Hippocampal formation (tissue), 2 donors: ENCODE results near the gene ADK.
"Not testable (repeated sequence)": the region's sequence is repeated elsewhere in the genome, so short reads cannot be mapped to it uniquely, and the experiment has no call there.

Source experiments
- DNase-seq, 2 donors: peaks; one replicate each; lab custom pipeline; 2025; lab: John Stamatoyannopoulos, UW

The ADK gene

GRCh38 chr10:74490551-74490950 is 339.5 kb downstream of the ADK start:
- no peak for DNase-seq

DNA sequence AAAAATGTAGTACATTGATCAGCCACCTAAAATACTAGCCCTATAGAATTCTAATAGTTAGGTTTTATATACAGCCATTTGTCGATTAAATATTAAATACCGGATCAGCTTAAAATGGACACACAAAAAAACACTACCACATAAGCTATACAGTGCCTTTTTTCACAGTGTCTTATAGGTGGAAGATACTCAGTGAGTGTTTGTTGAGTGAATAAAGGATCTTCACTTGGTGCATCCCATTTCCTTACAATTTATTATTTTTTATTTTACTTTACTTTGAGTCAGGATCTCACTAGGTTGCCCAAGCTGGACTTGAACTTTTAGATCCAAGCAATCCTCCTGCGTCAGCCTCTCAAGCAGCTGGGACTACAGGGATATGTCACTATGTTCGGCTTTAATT is 340.0 kb downstream of the ADK start:
- no peak for DNase-seq

DNA sequence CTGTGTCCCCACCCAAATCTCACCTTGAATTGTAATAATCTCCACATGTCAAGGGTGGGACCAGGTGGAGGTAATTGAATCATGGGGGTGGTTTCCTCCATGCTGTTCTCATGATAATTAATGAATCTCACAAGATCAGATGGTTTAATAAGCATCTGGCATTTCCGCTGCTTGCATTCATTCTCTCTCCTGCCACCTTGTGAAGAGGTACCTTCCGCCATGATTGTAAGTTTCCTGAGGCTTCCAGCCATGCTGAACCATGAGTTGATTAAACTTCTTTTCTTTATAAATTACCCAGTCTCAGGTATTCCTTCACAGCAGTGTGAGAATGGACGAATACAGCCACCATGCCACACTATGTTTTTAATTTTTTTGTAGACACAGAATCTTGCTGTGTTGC is 345.3 kb downstream of the ADK start:
- not testable (repeated sequence) for DNase-seq

GRCh38 chr10:74498664-74499063 is 347.6 kb downstream of the ADK start:
- DNase-seq = not testable (repeated sequence)

DNA sequence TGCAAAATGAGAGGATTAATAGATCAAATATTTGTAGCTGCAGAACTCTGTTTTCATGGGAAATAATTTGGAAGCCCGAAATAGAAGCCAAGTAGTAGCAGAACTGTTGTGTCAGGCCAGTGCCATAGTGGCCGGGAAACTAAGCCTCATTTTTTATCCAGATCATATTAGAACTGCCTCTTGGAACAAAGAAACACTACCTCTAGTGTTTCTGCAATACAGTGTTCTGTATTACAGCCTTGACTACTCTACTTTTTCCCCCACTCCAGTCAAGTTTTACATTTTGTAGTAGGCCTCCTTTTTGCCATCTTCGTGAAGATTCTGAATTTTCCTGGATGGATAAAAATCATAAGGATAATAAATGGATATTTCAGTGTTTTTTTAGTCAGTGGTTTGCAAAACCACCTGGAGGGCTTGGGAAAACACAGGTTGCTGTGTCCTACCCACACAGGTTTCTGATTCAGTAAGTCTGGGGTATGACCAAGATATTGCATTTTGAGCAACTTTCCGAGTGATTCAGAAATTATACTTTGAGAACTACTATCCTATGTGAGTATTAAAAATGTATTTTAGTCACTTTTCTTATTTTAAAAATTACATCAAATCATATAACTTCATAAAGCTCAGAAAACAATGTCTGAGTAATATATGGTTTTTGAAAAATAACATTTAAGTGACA is 349.1 kb downstream of the ADK start:
- DNase-seq = no peak

DNA sequence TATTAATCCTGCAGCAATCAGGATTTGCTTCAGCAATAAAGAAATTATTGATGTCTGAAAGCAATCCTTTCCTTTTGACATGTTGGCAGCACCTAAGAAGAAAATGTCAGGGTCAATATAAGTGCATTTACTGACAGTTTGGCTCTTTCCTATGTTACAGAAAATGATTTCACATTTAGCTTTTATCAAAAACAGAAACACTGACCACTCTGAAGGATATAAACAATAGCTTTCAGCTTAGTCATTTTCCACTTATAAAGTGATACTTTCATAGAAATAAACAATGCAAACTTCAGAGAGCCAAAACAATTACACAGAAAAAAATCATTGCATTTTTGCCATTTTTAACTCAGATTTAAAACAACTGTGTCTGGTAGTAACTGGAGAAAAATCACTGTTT is 349.8 kb downstream of the ADK start:
- DNase-seq = no peak

DNA sequence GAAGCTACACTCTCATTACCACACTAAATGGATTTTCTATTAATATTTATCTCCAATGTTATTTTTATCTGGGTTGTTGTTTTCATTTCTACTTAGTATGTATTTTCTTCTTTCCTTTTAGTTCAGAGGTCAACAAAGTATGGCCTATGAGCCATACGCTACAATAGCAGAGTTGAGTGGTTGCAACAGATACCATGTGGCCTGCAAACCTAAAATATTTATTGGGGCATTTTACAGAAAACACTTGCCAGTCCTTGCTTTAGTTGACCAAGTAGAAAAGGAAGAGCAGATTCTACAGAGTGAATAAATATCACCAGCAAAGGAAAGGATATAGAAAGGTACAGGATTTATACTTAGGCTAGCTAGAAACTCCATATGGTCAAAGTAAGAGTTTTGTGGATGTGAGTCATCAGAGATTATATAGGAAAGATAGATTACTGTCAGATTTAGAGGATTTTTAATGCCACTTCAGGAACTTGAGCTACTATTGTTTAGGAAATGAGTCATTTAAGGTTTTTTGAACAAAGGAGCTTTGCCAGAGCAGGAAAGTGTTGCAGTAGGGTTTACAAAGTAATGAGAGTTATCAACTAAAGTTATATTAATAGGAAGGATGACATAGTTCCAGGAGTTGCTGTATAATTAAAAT is 352.1 kb downstream of the ADK start:
- DNase-seq = no peak

- no peak for DNase-seq
These were observed 356.9 kb downstream of the ADK start for GRCh38 chr10:74507951-74508350.

- no peak for DNase-seq
These were observed 359.6 kb downstream of the ADK start for GRCh38 chr10:74510594-74510993.

GRCh38 chr10:74511051-74511450 is 360.0 kb downstream of the ADK start:
- no peak for DNase-seq

DNA sequence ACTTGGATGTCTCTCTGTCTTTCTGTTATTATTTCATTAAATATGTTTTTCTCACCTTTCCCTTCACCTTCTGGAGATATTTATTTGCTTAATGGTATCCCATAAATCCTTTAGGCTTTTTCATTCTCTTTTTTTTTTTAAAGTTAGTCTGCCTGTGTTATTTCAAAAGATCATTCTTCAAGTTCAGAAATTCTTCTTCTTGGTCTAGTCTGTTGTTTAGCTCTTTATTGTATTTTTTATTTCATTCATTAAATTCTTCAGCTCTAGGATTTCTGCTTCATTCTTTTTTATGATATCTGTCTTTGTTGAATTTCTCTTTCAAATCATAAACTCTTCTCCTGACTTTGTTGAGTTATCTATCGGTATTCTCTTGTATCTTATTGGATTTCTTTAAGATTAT is 363.3 kb downstream of the ADK start:
- DNase-seq = no peak

- no peak for DNase-seq
These were observed 367.0 kb downstream of the ADK start for GRCh38 chr10:74518061-74518460.

GRCh38 chr10:74521526-74521925 is 370.5 kb downstream of the ADK start:
- no peak for DNase-seq

DNA sequence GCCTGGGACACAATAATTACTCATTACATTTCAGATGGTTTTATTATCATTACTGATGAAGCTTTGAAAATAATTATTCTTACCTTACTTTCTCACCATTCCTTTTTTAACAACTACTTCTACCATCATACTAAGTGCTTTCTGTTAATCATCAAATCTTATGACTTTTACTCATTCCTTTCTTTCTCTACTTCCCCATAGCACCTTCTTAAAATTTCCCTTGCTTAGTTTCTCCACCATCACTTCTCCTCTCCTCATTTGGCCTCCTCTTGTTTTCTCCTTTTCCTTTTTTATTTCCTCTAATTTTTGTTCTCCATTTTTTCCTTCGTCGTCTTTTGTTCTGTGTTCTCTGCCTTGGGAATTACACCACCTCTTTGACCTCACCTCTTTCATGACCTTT is 372.2 kb downstream of the ADK start:
- DNase-seq = no peak

- no peak for DNase-seq
These were observed 374.9 kb downstream of the ADK start for GRCh38 chr10:74525885-74526284.

- not testable (repeated sequence) for DNase-seq
These were observed 376.6 kb downstream of the ADK start for GRCh38 chr10:74527611-74528010.

GRCh38 chr10:74529205-74529604 is 378.2 kb downstream of the ADK start:
- DNase-seq = no peak

GRCh38 chr10:74530981-74531380 is 380.0 kb downstream of the ADK start:
- no peak for DNase-seq

DNA sequence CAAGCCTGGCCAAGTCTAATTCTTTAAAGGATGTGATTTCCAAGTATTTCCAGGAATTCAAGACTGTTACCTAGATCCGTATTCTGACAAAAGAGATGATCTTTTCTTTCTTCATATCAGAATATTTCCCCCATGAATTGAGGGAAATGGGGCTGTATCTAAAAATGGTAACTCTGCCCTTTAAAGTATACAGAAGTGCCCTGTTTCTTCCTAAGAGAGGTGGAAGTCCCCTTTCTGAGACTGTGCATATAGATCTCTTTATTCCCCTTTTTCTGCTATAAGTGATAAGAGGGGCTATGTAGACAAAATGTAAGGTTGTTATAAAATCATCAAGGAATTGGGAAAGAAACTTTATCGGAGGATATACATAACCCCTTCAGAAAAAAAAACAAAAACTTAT is 388.3 kb downstream of the ADK start:
- no peak for DNase-seq

DNA sequence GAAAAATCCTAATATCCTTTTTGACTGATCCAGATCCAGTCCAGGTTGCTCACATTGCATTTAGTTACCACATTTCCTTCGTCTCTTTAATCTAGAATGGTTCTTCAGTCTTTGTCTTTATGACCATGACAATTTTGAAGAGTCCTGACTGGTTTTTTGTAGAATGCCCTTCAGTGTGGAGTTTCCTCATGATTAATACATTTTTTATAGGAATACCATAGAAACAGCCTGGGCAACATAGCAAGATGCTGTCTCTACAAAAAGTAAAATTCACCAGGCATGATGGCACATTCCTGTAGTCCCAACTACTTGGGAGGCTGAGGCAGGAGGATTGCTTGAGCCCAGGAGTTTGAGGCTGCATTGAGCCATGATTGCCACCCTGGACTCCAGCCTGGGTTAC is 390.4 kb downstream of the ADK start:
- DNase-seq = no peak

GRCh38 chr10:74542077-74542476 is 391.1 kb downstream of the ADK start:
- DNase-seq = no peak

GRCh38 chr10:74543276-74543675 is 392.3 kb downstream of the ADK start:
- DNase-seq = no peak

DNA sequence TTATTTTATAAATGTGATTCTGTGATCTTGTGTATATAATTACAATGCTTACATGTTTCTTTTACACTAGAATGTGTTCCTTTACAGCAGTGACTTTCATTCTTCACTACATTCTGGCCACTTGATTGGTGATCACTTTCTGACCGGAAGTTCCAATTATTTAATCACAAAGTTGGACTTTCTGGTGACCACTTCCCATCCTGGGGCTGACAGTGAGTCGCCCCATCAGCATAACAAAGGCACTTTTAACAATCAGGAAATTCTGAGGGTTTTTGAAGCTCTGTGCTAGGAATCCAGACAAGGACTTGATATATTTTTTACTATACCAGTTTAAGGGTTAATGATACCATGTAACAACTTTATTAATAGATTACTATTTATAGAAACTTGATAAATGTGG is 393.1 kb downstream of the ADK start:
- no peak for DNase-seq

DNA sequence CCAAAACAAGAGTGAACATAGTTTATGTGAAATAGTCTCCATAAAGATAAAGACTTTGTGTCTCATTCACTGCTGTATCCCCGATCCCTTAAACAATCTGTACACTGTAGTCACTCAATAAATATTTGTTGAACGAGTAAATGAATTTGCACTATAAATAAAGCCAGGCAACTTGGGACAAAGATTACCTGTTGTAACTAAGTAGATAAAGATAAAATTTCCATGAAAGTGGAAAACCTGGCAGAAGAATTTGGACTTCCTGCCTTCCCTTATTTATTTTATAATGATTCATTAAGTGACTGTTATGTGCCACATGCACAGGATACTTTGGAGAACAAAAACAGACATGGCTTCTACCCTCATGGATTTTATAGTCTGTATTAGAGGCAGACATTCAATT is 397.7 kb downstream of the ADK start:
- no peak for DNase-seq
